Measurements from ENCODE around the gene GCN1. TPM values are rescaled to one million over a fixed set of nuclear protein-coding genes. Genes with fewer than 3 reads are reported as not detected.
"Not testable (repeated sequence)": the region's sequence is repeated elsewhere in the genome, so short reads cannot be mapped to it uniquely, and the experiment has no call there.

GCN1 gene
- 27.0 and 39.4 TPM in 2 replicates for total RNA-seq (2014; rRNA removed; shearing (Covaris generic))

- peak; percentile 77 for DNase-seq (ENCODE audit: low read depth)
Measured at GRCh38 chr12:120194534-120195395, at the start of gene GCN1. GCN1 (minus strand) TSS chr12:120194715; CDS start chr12:120194697, 18 bp downstream.

- no peak for DNase-seq (ENCODE audit: low read depth)
Measured at GRCh38 chr12:120242971-120243699, 48.6 kb upstream of the GCN1 start.

- DNase-seq (ENCODE audit: low read depth), result no peak
Measured at GRCh38 chr12:120242275-120242799, 47.8 kb upstream of the GCN1 start.

GRCh38 chr12:120241561-120242274, 47.2 kb upstream of the GCN1 start:
- no peak for DNase-seq (ENCODE audit: low read depth)

GRCh38 chr12:120240495-120240833, 45.9 kb upstream of the GCN1 start:
- DNase-seq (ENCODE audit: low read depth), result peak; percentile 51

- DNase-seq (ENCODE audit: low read depth), result no peak
Measured at GRCh38 chr12:120239776-120240494, 45.4 kb upstream of the GCN1 start.

- no peak for DNase-seq (ENCODE audit: low read depth)
Measured at GRCh38 chr12:120238839-120239445, 44.4 kb upstream of the GCN1 start.

GRCh38 chr12:120238217-120238616, 43.7 kb upstream of the GCN1 start:
- DNase-seq (ENCODE audit: low read depth), result no peak

- DNase-seq (ENCODE audit: low read depth), result peak; percentile 93
Measured at GRCh38 chr12:120237360-120238171, 43.1 kb upstream of the GCN1 start.

- not testable (repeated sequence) for DNase-seq (ENCODE audit: low read depth)
Measured at GRCh38 chr12:120236809-120237208, 42.3 kb upstream of the GCN1 start.

GRCh38 chr12:120235369-120236323, 41.1 kb upstream of the GCN1 start:
- no peak for DNase-seq (ENCODE audit: low read depth)

GRCh38 chr12:120234643-120235368, 40.3 kb upstream of the GCN1 start:
- DNase-seq (ENCODE audit: low read depth), result peak; percentile 97

GRCh38 chr12:120231316-120232011, 36.9 kb upstream of the GCN1 start:
- peak; percentile 98 for DNase-seq (ENCODE audit: low read depth)

- no peak for DNase-seq (ENCODE audit: low read depth)
Measured at GRCh38 chr12:120230974-120231315, 36.4 kb upstream of the GCN1 start.

GRCh38 chr12:120230326-120230973, 35.9 kb upstream of the GCN1 start:
- peak; percentile 96 for DNase-seq (ENCODE audit: low read depth)

- DNase-seq (ENCODE audit: low read depth), result peak; percentile 75
Measured at GRCh38 chr12:120229487-120230325, 35.2 kb upstream of the GCN1 start.
